Fibroblast of mammary gland (primary cell): ENCODE results near the gene SLC44A2.

Experiments used
- DNase-seq: peaks from one replicate; pipeline ENCODE4 v3.0.0-alpha.2; 2010; ENCODE audit warnings: low read depth
- H3K4me3 ChIP-seq: 2 replicates; pipeline ENCODE4 v1.5.1; 2011; ENCODE audit warnings: low read depth, mild to moderate bottlenecking, low read length, moderate library complexity; ENCODE audit not compliant: control insufficient read depth
- TF ChIP-seq, protein P1 (sequence below): conservative IDR thresholded peaks from 2 replicates; pipeline ENCODE4 v1.5.1; 2011; ENCODE audit warnings: low read depth, low read length, inconsistent platforms; ENCODE audit not compliant: control insufficient read depth, insufficient read depth

SLC44A2 gene

DNA sequence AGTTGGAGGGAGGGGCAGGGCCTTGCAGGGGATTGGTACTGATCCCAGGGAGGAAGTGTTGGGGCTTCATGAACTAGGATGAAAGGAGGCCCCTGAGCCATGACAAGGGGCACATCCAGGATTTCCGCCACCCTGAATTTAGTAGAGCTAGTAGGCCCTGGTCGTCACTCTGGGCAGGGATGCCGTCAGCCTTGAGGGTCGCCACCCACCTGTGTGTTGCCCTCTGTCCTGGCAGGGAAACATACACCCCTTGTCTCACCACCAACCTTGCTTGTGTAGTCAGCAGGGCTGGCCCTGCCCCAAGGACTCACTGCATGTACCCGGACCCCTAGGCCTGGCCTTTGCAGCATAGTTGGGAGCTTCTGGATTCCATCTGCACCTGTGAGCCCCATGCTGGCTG lies 66.5 kb downstream of the SLC44A2 start:
- TF ChIP-seq, protein P1, sequence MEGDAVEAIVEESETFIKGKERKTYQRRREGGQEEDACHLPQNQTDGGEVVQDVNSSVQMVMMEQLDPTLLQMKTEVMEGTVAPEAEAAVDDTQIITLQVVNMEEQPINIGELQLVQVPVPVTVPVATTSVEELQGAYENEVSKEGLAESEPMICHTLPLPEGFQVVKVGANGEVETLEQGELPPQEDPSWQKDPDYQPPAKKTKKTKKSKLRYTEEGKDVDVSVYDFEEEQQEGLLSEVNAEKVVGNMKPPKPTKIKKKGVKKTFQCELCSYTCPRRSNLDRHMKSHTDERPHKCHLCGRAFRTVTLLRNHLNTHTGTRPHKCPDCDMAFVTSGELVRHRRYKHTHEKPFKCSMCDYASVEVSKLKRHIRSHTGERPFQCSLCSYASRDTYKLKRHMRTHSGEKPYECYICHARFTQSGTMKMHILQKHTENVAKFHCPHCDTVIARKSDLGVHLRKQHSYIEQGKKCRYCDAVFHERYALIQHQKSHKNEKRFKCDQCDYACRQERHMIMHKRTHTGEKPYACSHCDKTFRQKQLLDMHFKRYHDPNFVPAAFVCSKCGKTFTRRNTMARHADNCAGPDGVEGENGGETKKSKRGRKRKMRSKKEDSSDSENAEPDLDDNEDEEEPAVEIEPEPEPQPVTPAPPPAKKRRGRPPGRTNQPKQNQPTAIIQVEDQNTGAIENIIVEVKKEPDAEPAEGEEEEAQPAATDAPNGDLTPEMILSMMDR = no peak
- DNase-seq = no peak
- no peak overlapping the region for H3K4me3 ChIP-seq

DNA sequence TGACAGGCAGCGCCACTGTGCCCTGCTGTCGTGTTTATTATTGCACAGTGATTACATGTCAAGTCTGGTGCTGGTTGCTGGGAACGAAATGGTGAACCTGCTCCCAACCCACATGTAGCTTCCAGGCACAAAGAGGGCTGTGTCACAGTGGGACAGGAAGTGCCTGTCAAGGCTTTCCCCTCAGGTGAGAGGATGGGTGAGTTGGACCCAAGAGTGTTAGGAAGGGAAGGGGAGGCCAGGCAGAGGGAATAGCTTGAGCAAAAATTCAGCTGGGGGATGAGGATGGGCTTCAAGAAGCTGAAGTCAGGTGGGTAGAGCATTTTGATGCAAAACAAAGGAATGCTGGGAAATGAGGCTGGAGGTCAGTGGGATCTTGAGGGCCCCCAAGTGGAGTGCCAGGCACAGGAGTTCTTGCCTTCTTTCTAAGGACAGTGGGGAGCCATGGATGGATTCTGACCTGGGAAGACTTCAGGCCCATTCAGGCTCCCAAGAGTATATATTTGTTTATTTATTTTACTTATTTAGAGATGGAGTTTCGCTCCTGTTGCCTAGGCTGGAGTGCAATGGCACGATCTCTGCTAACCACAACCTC lies 67.4 kb downstream of the SLC44A2 start:
- DNase-seq = no peak
- H3K4me3 ChIP-seq = no peak overlapping the region
- TF ChIP-seq, protein P1 = no peak
